Endothelial cell of umbilical vein (primary cell): ENCODE data around the gene MME. TPM values are rescaled to one million over a fixed set of nuclear protein-coding genes. Genes with fewer than 3 reads are reported as not detected.

Experiments
- BruUV-seq: library from RNA; stranded (reverse); fragments of 400-500 nt; replicated peaks from 2 replicates; lab custom pipeline; 2021; lab: Mats Ljungman, UMichigan
- CTCF ChIA-PET: fragments of 300-600, 350-600 bp; sonication (Branson Sonifier 250); formaldehyde crosslinking; loops from one replicate; lab custom pipeline; 2021; ENCODE audit warnings: antibody characterized with exemption, inconsistent platforms; lab: Charles Lee
- POLR2A ChIA-PET: fragments of 300-600, 350-600 bp; sonication (Branson Sonifier 250); formaldehyde crosslinking; loops from one replicate; lab custom pipeline; 2021; ENCODE audit warnings: antibody characterized with exemption, inconsistent platforms; lab: Charles Lee
- DNase-seq: peaks from one replicate; pipeline ENCODE4 v3.0.0-alpha.2; 2011; ENCODE audit warnings: low read depth, low spot score
- FAIRE-seq: peaks from 2 replicates; lab custom pipeline; 2011; peaks lifted over from hg19 to GRCh38; lab: Jason Lieb, UNC
- H2AFZ ChIP-seq: 2 replicates; pipeline ENCODE4 v1.6.0; 2012; ENCODE audit warnings: low read depth, low read length, control low read depth, inconsistent platforms
- H3K27ac ChIP-seq: 2 replicates; pipeline ENCODE4 v1.5.1; 2011; ENCODE audit warnings: low read depth, mild to moderate bottlenecking, control low read depth, low read length, moderate library complexity; ENCODE audit not compliant: insufficient read depth
- H3K27me3 ChIP-seq, 2 experiments: 2 replicates each; pipeline versions ENCODE4 v1.6.0 to v1.6.1; 2011; ENCODE audit warnings: low read length in 2 of 2, mixed read lengths in 1 of 2; ENCODE audit not compliant: control insufficient read depth in 2 of 2, insufficient read depth in 2 of 2
- H3K36me3 ChIP-seq, 2 experiments: 2 replicates in 1 of 2; 3 replicates in 1 of 2; pipeline ENCODE4 v1.5.1; 2011; ENCODE audit warnings: low read length in 2 of 2, mild to moderate bottlenecking in 1 of 2, moderate library complexity in 1 of 2; ENCODE audit not compliant: control insufficient read depth in 2 of 2, insufficient read depth in 2 of 2; ENCODE audit errors: extremely low read depth in 1 of 2
- H3K4me1 ChIP-seq: 3 replicates; pipeline ENCODE4 v1.5.1; 2011; ENCODE audit warnings: mild to moderate bottlenecking, low read length; ENCODE audit not compliant: control insufficient read depth, insufficient read depth; ENCODE audit errors: extremely low read depth
- H3K4me2 ChIP-seq: 2 replicates; pipeline ENCODE4 v1.6.1; 2011; ENCODE audit warnings: low read length, control low read depth, mixed read lengths; ENCODE audit not compliant: insufficient read depth
- H3K4me3 ChIP-seq, 3 experiments: fragments of 200-600 bp in 1 of 3; sonication (generic), shearing (Covaris generic) in 1 of 3; replicated peaks in 1 of 3; 2 replicates each; pipeline ENCODE4 v1.5.1; 2011 to 2016; ENCODE audit warnings: control low read depth in 3 of 3, low read length in 3 of 3, mild to moderate bottlenecking in 2 of 3, inconsistent platforms in 1 of 3, low read depth in 1 of 3, moderate library complexity in 1 of 3; ENCODE audit not compliant: insufficient read depth in 1 of 3
- H3K79me2 ChIP-seq: 2 replicates; pipeline ENCODE4 v1.6.0; 2012; ENCODE audit warnings: low read length, inconsistent platforms; ENCODE audit not compliant: control insufficient read depth, insufficient read depth
- H3K9ac ChIP-seq: replicated peaks from 2 replicates; pipeline ENCODE3; 2011; ENCODE audit warnings: low read length, control low read depth; ENCODE audit not compliant: insufficient read depth; ENCODE audit errors: extremely low read depth
- H3K9me1 ChIP-seq: replicated peaks from 3 replicates; pipeline ENCODE4 v1.6.0; 2011; ENCODE audit warnings: mild to moderate bottlenecking, low read length; ENCODE audit not compliant: control insufficient read depth, insufficient read depth; ENCODE audit errors: extremely low read depth
- H3K9me3 ChIP-seq: replicated peaks from 2 replicates; pipeline ENCODE4 v1.5.1; 2012; ENCODE audit warnings: low read length, inconsistent platforms; ENCODE audit not compliant: control insufficient read depth, insufficient read depth
- H4K20me1 ChIP-seq: replicated peaks from 2 replicates; pipeline ENCODE3; 2011; ENCODE audit warnings: mild to moderate bottlenecking, low read length; ENCODE audit not compliant: control insufficient read depth, insufficient read depth; ENCODE audit errors: extremely low read depth
- EZH2 ChIP-seq: IDR thresholded peaks from 2 replicates; pipeline ENCODE4 v1.6.1; 2012; ENCODE audit warnings: borderline replicate concordance, low read depth, mild to moderate bottlenecking, moderate library complexity, low read length, inconsistent platforms; ENCODE audit not compliant: severe bottlenecking
- FOS ChIP-seq: IDR thresholded peaks from 2 replicates; pipeline ENCODE4 v1.6.1; 2011; ENCODE audit warnings: mild to moderate bottlenecking, low read length, moderate library complexity, borderline replicate concordance; ENCODE audit not compliant: insufficient read depth
- GATA2 ChIP-seq: IDR thresholded peaks from 2 replicates; pipeline ENCODE4 v1.7.0; 2011; ENCODE audit warnings: low read depth, mild to moderate bottlenecking, moderate library complexity, mixed read lengths, low read length; ENCODE audit not compliant: insufficient read length, insufficient read depth
- JUN ChIP-seq: IDR thresholded peaks from 2 replicates; pipeline ENCODE4 v1.6.1; 2011; ENCODE audit warnings: borderline replicate concordance, low read depth; ENCODE audit not compliant: insufficient read length, insufficient read depth
- MYC ChIP-seq: IDR thresholded peaks from one replicate; pipeline ENCODE4 v1.6.1; 2011; ENCODE audit warnings: mild to moderate bottlenecking, low read depth, low read length
- POLR2A ChIP-seq: IDR thresholded peaks from 2 replicates; pipeline ENCODE4 v1.6.1; 2012; ENCODE audit warnings: low read depth, mild to moderate bottlenecking, control low read depth, low read length
- POLR2AphosphoS5 ChIP-seq: IDR thresholded peaks from 2 replicates; pipeline ENCODE4 v1.6.1; 2012; ENCODE audit warnings: low read depth, mild to moderate bottlenecking, control low read depth, low read length, moderate library complexity; ENCODE audit not compliant: insufficient read depth
- dilution Hi-C: fragments of 300-500 bp; cut with MboI; formaldehyde crosslinking; loops from one replicate; pipeline ENCODE4 v1.15.0; 2019; ENCODE audit warnings: low sequenced_read_pairs; ENCODE audit not compliant: extremely low pct_ligation_motif_present
- intact Hi-C: fragments of 100-400 bp; cut with micrococcal nuclease; formaldehyde crosslinking; loops from one replicate; pipeline ENCODE4 v1.10.0; 2022
- polyA plus RNA-seq, 4 experiments: library from polyadenylated mRNA; depleted of rRNA in 3 of 4; stranded (reverse) in 3 of 4; unstranded in 1 of 4; fragments of >200 nt; gene quantifications; 2 replicates each; pipeline versions ENCODE4 v1.2.1 to v1.2.3, GENCODE V29; 2011 to 2012; ENCODE audit warnings: missing spikeins in 1 of 4
- total RNA-seq: library from RNA; stranded (reverse); gene quantifications from 2 replicates; pipeline ENCODE4 v1.2.3, GENCODE V29; 2021
- TF ChIP-seq, protein P1 (sequence below), 2 donors: IDR thresholded peaks; 1 replicate in 1 of 2; 2 replicates in 1 of 2; pipeline ENCODE4 v1.5.1; 2011; ENCODE audit warnings: low read length in 2 of 2, mild to moderate bottlenecking in 2 of 2, moderate library complexity in 2 of 2, control low read depth in 1 of 2, inconsistent platforms in 1 of 2, low read depth in 1 of 2; ENCODE audit not compliant: insufficient read depth in 1 of 2; ENCODE audit errors: extremely low read depth in 1 of 2
- TF ChIP-seq, protein P2 (sequence below): IDR thresholded peaks from 2 replicates; pipeline ENCODE4 v1.6.1; 2011; ENCODE audit not compliant: insufficient read depth, insufficient read length

The MME gene
- total and polyA plus RNA-seq, 2 donors (not counting 3 experiments of a cell fraction or from before 2014, with no cell fraction given), result 6.0 to 10.5 TPM

DNA sequence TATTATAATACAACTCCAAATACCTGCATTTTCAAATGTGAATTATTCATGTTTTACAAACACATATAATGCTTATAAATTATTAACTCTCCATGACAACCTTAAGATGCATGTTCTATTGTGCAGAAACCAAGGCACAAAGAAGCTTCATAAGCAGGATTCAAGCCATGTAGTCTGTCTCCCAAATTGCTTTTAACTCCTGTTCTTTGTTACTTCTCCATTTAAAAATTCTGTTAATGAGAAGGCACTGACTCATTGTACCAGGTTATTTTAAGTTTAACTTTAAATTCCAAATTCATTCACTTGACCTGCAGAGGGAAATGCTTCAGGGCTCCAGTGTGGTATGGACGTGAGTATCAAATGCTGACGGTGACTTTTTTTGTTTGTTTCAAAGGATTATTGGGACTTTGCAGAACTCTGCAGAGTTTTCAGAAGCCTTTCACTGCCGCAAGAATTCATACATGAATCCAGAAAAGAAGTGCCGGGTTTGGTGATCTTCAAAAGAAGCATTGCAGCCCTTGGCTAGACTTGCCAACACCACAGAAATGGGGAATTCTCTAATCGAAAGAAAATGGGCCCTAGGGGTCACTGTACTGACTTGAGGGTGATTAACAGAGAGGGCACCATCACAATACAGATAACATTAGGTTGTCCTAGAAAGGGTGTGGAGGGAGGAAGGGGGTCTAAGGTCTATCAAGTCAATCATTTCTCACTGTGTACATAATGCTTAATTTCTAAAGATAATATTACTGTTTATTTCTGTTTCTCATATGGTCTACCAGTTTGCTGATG is 100.0 kb downstream of the MME start:
- Histone ChIP-seq H3K27ac (no peak overlapping the region), H3K4me2 (no peak overlapping the region), H2AFZ (no peak overlapping the region), H3K4me3 (no peak overlapping the region), H4K20me1 (no peaks in the 10 kb centered on the region), H3K9me1 (no peaks in the 10 kb centered on the region), H3K9ac (no peak overlapping the region), H3K79me2 (no peaks in the 10 kb centered on the region), H3K9me3 (no peaks in the 10 kb centered on the region), H3K4me1 (no peaks in the 10 kb centered on the region), H3K36me3 (no peaks in the 10 kb centered on the region), H3K27me3 (no peaks in the 10 kb centered on the region)
- intact Hi-C loops, result no loop called here
- no peak for TF ChIP-seq POLR2A
- TF ChIP-seq JUN, result no peak
- TF ChIP-seq, protein P1, sequence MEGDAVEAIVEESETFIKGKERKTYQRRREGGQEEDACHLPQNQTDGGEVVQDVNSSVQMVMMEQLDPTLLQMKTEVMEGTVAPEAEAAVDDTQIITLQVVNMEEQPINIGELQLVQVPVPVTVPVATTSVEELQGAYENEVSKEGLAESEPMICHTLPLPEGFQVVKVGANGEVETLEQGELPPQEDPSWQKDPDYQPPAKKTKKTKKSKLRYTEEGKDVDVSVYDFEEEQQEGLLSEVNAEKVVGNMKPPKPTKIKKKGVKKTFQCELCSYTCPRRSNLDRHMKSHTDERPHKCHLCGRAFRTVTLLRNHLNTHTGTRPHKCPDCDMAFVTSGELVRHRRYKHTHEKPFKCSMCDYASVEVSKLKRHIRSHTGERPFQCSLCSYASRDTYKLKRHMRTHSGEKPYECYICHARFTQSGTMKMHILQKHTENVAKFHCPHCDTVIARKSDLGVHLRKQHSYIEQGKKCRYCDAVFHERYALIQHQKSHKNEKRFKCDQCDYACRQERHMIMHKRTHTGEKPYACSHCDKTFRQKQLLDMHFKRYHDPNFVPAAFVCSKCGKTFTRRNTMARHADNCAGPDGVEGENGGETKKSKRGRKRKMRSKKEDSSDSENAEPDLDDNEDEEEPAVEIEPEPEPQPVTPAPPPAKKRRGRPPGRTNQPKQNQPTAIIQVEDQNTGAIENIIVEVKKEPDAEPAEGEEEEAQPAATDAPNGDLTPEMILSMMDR (IDR thresholded peaks at IDR 0.05; ENCODE audit: extremely low read depth in 1 of 2, insufficient read depth in 1 of 2, low read depth in 1 of 2, low read length in 2 of 2), result no peak
- no peak for TF ChIP-seq POLR2AphosphoS5
- no peak for TF ChIP-seq FOS
- no peak for TF ChIP-seq EZH2
- no peak for TF ChIP-seq GATA2
- TF ChIP-seq, protein P2, sequence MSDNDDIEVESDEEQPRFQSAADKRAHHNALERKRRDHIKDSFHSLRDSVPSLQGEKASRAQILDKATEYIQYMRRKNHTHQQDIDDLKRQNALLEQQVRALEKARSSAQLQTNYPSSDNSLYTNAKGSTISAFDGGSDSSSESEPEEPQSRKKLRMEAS, result no peak
- no peak for TF ChIP-seq MYC
- ChIA-PET CTCF (no interaction called here), POLR2A (no interaction called here)
- dilution Hi-C loops, result no loop called here
- no peak for DNase-seq
- no TSS peak for BruUV-seq
- FAIRE-seq, result no peak
